AML-193 (cell line): ENCODE results near the gene SLC4A5.
"Not testable (repeated sequence)": the region's sequence is repeated elsewhere in the genome, so short reads cannot be mapped to it uniquely, and the experiment has no call there.

Experiments
- DNase-seq, 2 experiments: peaks; one replicate each; lab custom pipeline; 2025; lab: John Stamatoyannopoulos, UW

Gene SLC4A5

DNA sequence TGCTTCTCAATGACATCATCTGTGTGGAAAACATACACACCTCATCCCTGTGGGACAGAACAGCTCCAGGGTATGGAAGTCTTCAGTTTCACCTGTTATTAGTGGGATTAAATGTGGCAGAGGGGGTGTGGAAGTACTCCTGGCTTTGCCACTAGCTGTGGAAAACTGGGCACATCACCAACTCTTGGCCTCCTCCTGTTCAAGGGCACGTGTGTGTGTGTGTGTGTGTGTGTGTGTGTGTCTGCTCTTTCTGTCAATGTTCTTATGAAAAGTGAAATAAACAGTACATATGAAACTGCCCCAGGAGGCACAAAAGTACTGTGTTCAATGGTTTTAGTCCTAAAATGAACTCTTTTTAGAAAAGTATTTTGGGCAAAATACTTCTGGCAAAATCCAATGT, 78.9 kb downstream of the SLC4A5 start:
- DNase-seq = no peak

DNA sequence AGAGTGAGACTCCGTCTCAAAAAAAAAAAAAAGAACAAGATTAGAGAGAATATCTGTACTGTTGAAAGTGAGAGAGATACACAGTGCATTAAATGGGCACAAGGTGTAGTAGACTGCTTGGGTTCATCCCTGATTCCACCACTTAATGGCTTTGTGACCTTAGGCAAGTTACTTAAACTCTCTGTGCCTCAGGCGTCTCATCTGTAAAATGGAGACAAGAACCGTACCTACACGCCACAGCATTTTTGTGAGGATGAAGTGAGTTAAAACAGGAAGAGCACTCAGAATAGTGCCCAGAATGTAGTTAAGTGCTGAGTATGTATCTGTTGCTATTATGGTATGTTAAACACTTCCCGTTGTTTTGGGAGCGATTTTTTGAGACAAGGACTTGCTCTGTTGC, 80.5 kb downstream of the SLC4A5 start:
- no peak for DNase-seq

DNA sequence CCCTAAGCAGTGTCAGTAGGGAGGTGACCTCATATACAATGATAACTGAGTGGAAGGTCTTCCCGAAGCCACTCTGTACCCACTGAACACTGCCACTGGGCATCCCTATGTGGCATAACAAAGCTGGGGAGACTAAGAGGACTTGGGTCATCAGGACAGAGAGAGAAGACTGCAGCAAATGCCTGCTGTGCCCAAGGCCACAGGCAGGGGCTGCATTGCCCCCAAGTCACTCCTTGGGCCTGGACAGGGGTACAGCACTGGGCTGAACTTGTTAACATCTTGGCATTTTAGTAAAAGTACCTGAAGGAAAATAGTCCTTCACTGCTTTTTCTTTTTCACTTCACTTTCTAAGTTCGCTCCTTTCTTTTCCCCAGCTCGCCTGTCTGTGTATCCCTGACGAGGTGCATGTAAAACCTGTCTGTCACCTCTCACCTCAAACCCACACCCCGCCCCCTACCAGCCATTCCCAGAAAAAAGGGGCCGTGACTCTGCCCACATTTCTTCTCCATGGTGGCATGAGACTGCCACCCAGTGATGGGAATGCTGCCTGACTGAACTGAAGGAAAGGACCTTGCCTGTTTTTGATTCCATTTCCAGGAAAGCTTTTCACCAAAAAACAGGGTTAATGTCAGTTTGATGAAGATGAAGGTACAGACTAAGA, 81.9 kb downstream of the SLC4A5 start:
- no peak for DNase-seq

DNA sequence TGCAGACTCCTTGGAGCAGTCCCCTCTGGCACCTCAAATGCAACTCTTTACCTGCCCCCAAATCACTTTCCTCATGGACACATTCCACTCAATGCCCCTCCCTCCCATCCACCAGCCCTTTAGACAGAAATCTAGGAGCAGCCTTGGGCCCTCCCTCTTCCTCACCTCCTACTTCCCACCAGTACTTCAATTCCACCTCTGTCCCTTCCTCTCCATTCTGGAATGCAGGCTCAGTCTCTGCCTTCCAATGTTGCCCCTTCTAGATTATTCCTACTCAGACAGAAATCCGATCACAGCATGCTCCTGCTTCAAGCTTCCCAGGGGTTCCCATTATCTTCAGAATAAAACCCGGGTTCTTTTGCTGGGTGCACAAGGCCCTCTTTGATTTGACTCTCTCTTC, 82.7 kb downstream of the SLC4A5 start:
- no peak for DNase-seq

DNA sequence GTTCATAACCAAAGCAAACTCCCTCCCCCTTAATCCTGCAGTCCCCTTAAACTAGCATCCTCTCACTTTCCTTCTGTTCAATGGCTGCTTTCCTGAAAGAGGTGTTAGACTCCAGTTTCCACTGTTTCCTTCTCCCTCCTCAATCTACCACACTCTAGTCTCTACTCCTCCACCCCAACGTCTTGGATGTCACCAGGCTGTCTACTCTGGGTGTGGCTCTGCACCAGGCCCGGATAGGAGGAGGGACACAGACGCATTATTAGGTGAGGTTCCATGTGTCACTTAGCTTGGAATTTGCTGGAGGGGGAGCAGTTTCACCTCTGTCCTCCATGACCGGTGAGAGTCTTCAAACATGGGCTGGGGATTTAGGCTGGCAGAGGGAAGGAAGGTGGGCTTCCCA, 83.5 kb downstream of the SLC4A5 start:
- no peak for DNase-seq

DNA sequence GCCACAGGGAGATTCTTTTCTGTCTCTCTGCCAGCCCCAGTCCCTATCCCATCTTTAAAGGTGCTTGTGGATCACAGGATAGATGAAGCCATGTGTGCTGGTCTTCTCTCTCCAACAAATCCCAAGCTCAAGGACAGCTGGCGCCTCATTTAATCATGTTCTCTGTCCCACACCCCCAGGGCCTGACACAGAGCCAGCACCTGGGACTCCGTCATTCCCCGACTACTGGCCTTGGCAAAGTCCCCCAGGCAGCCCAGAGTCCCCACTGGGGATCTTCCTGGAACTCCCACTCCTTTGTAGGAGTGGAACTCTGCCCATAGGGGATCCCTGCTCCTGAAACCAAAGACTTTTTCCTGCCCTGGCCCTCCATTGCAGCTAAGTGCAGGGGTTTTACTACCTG, 84.0 kb downstream of the SLC4A5 start:
- DNase-seq = no peak

DNA sequence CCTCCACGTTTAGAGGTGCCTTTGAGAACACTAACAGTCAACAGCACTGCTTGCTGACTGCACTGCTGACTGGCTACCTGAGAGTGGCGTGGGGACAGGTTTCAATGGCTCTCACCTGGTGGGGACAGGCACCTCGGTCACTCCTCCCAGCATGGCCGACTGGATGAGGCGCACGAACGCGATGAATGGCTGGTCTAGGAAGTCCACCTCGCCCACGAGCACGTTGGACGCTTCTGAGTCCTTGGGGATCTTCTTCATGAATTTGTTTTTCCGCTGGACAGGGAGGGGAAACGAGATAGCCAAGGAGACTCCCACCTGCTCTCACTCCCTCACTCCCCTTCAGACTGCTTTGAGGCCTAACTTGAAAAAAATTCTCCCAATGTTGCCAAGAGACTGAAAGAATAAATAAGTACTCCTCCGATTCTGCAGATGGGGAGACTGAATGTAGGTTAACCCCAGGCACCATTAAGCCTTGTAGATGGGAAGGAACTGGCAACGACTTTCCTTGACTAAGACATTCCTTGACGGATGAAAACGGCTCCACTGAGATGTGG, 87.5 kb downstream of the SLC4A5 start:
- no peak for DNase-seq

DNA sequence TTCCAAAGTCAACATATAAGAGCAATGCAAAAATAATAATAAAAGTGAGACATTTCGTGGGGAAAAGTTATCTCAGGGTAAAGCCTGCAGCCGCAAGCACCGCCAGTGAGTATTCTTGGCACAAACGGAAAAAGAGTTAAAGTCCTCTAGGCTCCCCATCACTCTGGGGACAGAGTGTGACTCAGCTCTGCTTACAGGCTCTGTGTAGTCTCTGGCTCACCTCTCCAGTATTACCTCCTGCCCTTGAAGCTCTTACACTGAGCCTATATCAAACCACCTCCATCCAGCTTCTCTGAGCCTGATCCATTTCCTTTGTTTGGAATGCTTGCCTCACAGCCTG, 89.3 kb downstream of the SLC4A5 start:
- DNase-seq = no peak

DNA sequence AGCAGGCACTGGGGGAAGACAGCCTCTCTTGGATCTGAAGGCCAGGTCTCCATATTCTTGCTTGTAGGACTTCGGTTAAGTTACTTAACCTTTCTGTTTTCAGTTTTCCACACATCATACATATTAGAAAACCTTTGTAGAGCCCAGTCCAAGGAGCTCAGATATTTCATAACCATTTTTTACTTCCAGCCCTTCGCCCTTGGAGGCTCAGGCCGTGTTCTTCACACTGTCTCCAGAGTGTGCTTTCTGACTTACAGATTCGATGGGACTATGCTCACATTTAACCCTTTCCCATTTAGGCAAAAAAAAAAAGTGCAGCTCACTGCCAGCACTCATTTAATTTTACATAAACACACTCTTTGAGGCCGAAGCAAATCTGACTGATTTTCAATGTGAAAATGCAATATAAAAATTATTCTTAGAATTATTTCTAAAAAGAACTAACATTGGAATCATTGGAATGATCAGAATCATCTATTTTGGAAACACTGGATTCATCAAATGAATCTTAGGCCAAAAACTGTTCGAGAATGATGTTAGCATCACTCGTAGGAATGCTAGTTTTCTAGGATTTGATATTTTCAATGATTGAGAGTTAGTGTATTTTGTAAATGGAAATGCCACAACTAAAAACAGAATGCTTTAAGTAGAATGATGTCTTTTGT, 89.8 kb downstream of the SLC4A5 start:
- DNase-seq = no peak

DNA sequence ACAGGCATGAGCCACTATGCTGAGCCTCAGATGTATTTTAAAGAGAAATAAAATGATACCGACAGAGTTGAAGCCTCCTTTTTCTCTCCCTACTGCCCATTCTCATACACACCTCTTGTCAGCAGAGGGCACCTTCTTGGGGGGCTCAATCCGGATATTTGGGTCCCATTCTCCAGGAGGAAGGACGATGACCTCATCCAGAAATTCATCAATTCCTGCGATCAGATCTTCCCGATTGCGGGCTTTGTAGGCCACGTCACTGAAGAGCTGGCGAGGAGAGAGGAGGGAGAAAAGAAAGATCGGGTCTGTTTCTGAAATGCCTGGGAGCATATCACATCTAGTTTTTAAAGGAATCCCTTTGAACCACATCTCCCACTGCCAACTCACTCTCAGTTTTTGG, 90.4 kb downstream of the SLC4A5 start:
- DNase-seq = no peak

DNA sequence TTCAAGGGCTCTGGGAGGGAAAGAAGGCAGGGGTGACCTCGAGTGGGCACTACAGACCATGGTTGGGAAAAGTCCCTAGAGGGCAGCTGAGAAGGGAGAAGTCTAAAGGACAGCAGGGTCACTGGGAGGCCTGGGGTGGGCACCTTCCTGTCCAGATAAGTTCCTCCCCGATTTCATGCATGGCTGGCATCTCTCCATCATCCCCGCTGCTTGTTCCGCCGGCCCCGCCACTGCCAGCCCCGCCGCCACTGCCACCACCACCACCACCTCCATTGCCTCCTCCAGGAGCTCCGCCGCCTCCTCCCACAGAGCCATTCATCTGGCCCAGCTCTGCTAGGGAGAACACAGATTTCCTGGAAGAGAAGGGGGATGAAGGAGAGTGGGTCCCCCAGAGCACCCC, 91.2 kb downstream of the SLC4A5 start:
- DNase-seq = no peak

DNA sequence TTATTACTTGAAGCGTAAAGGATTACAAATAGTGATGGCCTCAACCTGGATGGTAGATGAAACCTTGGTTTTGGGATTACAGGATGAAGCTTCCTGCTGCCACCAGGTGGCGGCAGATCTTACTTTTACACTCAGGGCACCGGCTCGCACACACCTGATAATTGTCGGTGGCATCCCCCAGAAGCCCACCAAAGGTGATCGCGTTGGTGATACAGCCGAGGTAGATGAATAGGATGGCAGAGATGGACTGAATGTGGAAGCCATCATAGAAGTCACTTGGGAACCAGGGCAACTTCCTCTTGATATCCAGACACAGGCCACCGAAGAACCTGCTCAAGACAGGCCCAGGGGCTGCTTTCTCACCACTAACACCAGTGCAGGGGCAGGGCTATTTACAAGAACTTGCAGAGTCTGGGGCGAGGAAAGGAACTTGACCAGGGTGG, 93.0 kb downstream of the SLC4A5 start:
- DNase-seq = peak; percentile 25 to 31

DNA sequence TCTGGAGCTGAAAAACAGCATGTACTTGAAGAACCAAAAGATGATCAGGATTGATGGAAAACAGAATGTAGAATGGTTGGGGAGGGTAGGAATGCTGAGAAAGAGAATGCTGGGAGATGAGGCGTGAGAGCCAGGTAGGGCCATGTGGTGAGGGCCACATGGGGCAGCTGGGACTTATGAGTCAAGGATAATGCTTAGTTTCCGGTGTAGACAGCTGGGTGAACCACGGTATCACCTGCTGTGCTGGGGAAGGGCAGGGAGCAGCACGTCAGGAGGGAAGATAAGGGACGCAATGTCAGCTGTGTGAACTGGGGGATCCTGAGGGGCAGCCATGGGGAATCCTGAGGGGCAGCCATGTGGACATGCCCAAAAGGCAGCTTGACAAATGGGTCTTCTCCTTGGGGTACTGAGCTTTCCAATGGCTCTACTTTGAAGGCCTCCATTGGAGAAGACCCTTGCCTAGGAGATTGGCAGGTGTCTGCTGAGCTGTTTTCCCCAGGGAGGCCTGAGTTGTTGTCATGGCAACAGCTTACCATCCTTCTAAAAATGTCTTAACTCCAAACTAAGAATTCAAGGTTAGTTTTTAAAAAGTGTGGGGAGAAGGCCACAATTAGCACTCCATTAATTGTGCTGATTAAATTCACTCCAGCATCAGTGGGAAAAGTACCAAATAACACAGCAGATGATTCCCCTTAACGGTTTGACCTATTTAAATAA, 93.7 kb downstream of the SLC4A5 start:
- DNase-seq = no peak

DNA sequence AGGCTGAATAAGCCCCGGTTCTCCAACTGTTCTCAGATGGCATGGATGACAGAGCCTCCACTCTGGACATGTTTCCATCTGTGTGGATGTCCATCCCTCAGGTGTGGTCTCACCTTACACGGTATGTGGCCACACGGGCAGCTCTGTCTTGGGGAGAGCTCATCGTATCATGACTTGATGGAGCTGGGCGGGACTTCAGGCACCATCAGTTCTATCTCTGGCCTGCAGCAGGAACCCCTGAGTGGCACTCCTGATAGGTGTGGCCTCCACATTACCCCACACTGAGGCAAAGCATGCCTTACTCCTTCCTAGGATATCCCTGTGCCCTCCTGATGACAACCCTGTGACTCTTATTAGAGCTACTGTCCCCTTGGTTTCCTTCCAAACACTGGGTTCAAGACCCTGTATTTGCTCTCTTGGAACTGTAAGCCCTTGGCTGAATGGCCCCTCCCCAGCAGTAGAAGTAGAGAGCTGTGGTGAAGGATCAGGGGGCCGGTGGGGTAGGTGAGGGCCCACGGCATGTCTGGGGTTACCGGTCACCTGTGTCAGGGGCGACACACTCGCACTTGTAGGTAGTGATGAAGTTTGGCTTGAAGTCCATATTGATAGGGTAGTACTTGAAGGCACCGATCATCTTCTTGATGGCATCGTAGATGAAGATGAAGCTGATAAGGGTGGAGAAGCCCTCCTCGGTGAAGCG, 96.6 kb downstream of the SLC4A5 start:
- DNase-seq = no peak

DNA sequence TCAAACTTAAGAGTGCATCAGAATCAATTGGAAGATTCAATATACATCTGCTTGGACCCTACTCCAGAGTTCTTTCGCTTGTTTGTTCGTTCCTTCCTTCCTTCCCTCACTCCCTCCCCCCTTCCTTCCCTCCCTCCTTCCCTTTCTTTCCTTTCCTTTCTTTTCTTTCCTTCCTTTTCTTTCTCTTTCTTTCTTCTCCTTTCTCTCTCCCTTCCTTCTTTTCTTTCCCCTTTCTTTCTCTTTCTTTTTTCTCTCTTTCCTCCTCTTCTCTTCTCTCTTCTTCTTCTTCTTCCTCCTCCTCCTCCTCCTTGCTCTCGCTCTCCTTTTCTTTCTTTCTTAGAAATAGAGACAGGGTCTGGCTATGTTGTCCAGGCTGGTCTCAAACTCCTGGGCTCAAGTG, 98.9 kb downstream of the SLC4A5 start:
- no peak for DNase-seq

DNA sequence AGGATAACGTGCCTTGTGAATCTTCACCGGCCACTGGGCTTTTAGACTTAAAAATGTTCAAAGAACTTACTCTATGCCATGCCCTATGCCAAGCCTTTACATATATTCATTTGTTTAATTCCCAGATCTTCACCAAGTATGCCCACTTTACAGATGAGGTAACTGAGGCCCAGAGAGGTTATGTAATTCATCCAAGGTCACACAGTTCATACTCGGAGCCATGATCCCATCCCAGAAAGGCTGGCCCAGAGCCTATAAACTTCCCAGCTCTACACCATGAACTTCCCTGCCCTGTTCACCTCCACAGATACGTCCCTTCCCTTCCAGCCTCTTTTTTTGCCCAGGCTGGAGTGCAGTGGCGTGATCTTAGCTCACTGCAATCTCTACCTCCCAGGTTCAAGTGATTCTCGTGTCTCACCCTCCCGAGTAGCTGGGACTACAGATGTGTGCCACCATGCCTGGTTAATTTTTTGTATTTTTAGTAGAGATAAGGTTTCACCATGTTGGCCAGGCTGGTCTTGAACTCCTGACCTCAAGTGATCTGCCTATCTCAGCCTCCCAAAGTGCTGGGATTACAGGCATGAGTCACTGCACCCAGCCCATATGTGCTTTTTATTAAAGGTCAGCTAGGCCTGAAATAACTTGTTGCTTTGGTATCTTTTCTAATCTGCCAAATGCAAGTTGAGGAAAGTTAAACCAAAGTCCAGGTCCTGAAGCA, 100.7 kb downstream of the SLC4A5 start:
- DNase-seq = no peak

DNA sequence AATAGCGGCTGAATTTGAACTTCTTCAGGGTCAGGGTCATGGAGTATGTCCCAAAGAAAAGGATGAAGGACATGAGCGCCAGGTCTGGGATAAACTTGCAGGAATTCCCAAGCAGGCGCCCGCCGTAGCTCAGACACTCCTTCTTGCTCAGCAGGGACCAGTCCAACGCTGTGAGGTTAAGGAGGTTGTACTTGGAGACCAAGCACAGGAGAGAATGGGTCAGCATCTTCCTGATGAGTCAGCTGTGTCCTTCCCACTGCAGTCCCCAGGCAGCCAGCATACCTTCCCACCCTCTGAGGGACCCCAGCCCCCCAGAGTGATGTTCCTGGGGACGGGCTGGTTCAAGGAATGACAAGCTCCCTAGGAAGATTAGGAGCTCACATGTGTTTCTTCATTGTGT, 103.9 kb downstream of the SLC4A5 start:
- no peak for DNase-seq

DNA sequence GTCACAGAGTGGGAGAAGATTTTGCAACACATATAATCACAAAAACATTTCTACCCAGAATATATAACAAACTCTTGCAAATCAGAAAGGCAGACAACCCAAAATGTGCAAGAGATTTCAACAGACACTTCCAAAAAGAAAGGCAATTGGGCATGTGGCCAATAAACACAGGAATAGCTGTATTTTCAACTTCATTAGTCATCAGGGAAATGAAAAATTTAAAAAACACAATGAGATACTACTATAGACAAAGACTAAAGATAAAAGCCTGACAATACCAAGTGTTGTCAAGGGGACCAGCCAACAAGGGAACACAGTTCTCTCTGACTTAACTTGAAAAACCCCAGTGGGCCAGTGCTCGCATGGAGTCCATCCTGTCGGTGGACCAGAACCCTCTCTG, 104.3 kb downstream of the SLC4A5 start:
- peak; percentile 7 to 24 for DNase-seq

DNA sequence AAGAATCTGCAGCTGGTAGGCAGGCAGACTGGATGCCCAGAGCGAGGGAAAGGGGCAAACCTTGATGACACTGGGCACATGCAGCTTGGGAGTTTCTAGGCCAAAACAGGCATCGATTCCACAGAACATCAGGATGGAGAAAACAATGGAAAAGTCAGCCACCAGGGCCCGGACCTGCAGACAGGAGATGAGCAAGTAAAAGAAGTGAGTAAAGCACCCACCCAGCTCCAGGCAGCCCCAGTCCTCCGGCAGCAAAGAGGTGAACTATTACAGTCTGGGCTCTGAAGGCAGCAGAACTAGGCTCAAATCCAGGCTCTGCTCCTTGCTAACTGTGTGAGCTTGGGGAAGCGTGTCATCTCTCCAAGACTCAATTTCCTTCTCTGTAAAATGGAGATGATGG, 108.2 kb downstream of the SLC4A5 start:
- DNase-seq = no peak

DNA sequence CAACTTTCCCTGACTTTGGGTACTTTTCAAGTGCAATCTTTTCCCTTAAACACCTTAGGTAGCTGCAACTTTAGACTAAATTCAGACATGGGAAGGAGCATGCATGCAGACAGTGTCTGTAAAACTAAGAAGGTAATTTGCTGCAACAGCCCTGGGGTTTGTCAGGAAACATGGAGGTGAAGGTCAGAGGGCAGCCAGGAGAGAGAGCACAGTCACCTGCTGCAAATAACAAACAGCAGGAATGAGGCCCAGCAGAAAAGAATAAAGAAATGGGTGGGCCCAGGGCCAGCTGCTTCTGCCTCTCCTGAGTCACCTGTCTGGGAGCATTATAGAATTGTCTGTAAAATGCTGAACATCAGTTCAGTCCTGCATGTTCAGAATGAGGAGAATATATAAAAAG, 109.6 kb downstream of the SLC4A5 start:
- DNase-seq = no peak

DNA sequence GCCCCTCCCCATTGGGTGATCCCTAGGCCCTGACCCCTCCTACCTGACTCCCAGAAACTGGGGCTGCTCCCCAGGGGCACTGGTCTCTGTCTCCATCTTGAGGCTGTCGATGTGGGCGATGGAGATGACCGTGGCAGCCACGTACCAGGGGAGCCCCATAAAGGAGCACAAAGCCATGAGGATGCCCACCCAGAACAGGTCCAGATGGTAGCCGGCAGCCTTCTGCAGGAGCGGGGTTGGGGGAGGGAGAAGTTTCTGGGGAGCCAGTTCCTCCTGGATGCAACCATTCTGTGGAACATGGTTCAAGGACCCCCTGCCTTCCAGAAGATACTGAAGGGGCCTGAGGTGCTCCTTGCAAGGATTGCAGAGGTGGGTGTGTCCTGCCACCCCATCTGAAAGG, 110.8 kb downstream of the SLC4A5 start:
- DNase-seq = no peak

DNA sequence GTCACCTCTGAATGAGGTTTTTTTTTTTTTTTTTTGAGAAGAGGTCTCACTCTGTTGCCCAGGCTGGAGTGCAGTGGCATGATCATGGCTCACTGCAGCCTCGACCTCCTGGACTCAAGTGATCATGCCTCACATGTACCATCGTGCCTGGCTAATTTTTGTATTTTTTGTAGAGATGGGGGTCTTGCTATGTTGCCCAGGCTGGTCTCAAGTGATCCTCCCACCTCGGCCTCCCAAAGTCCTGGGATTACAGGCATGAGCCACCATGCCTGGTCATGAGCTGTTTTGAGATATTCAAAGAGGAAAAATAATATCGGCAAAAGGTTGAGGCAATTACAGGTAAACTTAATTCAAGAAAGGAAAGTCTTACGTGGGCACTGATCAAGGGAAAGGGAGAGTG, 113.4 kb downstream of the SLC4A5 start:
- not testable (repeated sequence) for DNase-seq
